OCI-LY3 (cell line): ENCODE measurements around the gene PRR35.

Experiments
- H2AFZ ChIP-seq: fragments of 200-600, 300-600 bp; shearing (Covaris generic); 2 replicates; pipeline ENCODE4 v1.6.0; 2014; ENCODE audit warnings: antibody characterized with exemption, low read depth, low read length
- H3K27ac ChIP-seq: fragments of 200-600, 300-600 bp; sonication (generic); 2 replicates; pipeline ENCODE4 v1.5.1; 2014; ENCODE audit warnings: mild to moderate bottlenecking, low read length, moderate library complexity, mixed read lengths
- H3K27me3 ChIP-seq: fragments of 200-600, 300-600 bp; sonication (generic); 2 replicates; pipeline ENCODE4 v1.6.1; 2014; ENCODE audit warnings: low read depth, low read length, mixed read lengths
- H3K36me3 ChIP-seq: fragments of 200-600, 300-600 bp; sonication (generic); replicated peaks from 2 replicates; pipeline ENCODE3; 2014; ENCODE audit warnings: low read depth, low read length, mixed read lengths
- H3K4me1 ChIP-seq: fragments of 300-600, 200-600 bp; sonication (generic); 2 replicates; pipeline ENCODE4 v1.6.1; 2014; ENCODE audit warnings: low read length, mixed read lengths
- H3K4me2 ChIP-seq: fragments of 200-600, 300-600 bp; sonication (generic); 2 replicates; pipeline ENCODE4 v1.6.1; 2014; ENCODE audit warnings: low read length, mixed read lengths
- H3K4me3 ChIP-seq: fragments of 300-600, 200-600 bp; sonication (generic); 2 replicates; pipeline ENCODE4 v1.5.1; 2014; ENCODE audit warnings: antibody characterized with exemption, mild to moderate bottlenecking, low read length, moderate library complexity
- H3K79me2 ChIP-seq: fragments of 300-600, 200-600 bp; shearing (Covaris generic); 2 replicates; pipeline ENCODE4 v1.6.1; 2014; ENCODE audit warnings: mild to moderate bottlenecking, low read length, mixed read lengths
- H3K9ac ChIP-seq: fragments of 300-600, 200-600 bp; shearing (Covaris generic); 2 replicates; pipeline ENCODE4 v1.6.0; 2014; ENCODE audit warnings: mild to moderate bottlenecking, low read length, moderate library complexity
- H3K9me3 ChIP-seq: fragments of 200-600, 300-600 bp; shearing (Covaris generic); 2 replicates; pipeline ENCODE4 v1.6.1; 2014; ENCODE audit warnings: low read length, mixed read lengths; ENCODE audit not compliant: insufficient read depth
- H4K20me1 ChIP-seq: fragments of 200-600, 300-600 bp; sonication (generic); 2 replicates; pipeline ENCODE4 v1.6.1; 2016; ENCODE audit warnings: low read length, mixed read lengths; ENCODE audit not compliant: insufficient read depth
- CTCF ChIP-seq: fragments of 200-600, 300-600 bp; sonication (generic); IDR thresholded peaks from 2 replicates; pipeline ENCODE4 v1.5.1; 2014; ENCODE audit warnings: antibody characterized with exemption, low read length, low read depth
- EZH2phosphoT487 ChIP-seq: fragments of 200-600 bp; shearing (Covaris generic); IDR thresholded peaks from 2 replicates; pipeline ENCODE4 v1.6.1; 2018; ENCODE audit warnings: antibody characterized with exemption, mixed run types, low read depth

PRR35 gene

GRCh38 chr16:561957-562938 lies 2.1 kb downstream of the PRR35 start:
- H3K9ac ChIP-seq: no peak overlapping the region

GRCh38 chr16:563072-563644 lies 3.0 kb downstream of the PRR35 start:
- Histone ChIP-seq H3K27me3 (no peaks in the 10 kb centered on the region), H3K4me2 (no peak overlapping the region), H3K36me3 (no peaks in the 10 kb centered on the region), H3K27ac (no peak overlapping the region), H3K4me1 (peaks cover 21% of the 10 kb centered on the region), H3K4me3 (no peak overlapping the region), H2AFZ (no peak overlapping the region), H4K20me1 (no peaks in the 10 kb centered on the region), H3K9ac (no peak overlapping the region), H3K79me2 (no peaks in the 10 kb centered on the region), H3K9me3 (no peaks in the 10 kb centered on the region)
- no peak for TF ChIP-seq CTCF

More at GRCh38 chr16:561957-562938, 2.1 kb downstream of the PRR35 start:
- Histone ChIP-seq H3K4me2 (no peak overlapping the region), H2AFZ (no peak overlapping the region), H3K36me3 (no peaks in the 10 kb centered on the region), H3K27ac (no peak overlapping the region), H3K79me2 (no peaks in the 10 kb centered on the region), H3K27me3 (no peaks in the 10 kb centered on the region), H3K4me1 (peaks cover 15% of the 10 kb centered on the region), H3K9me3 (no peaks in the 10 kb centered on the region), H4K20me1 (no peaks in the 10 kb centered on the region), H3K4me3 (no peak overlapping the region)
- TF ChIP-seq EZH2phosphoT487: no peak
- no peak for TF ChIP-seq CTCF

GRCh38 chr16:564690-565418 lies 4.7 kb downstream of the PRR35 start:
- no peak overlapping the region for H3K4me3 ChIP-seq
- H3K9ac ChIP-seq: no peak overlapping the region
- no peaks in the 10 kb centered on the region for H4K20me1 ChIP-seq
- H3K27ac ChIP-seq: no peak overlapping the region
- TF ChIP-seq CTCF (no peak), EZH2phosphoT487 (no peak)
- H2AFZ ChIP-seq: no peak overlapping the region
- H3K27me3 ChIP-seq: no peaks in the 10 kb centered on the region
- H3K36me3 ChIP-seq: no peaks in the 10 kb centered on the region
- peaks cover 32% of the 10 kb centered on the region for H3K4me1 ChIP-seq
- peaks cover under 1% of the 10 kb centered on the region; the same call in 1 of the 2 replicates for H3K79me2 ChIP-seq
- no peak overlapping the region for H3K4me2 ChIP-seq
- H3K9me3 ChIP-seq: no peaks in the 10 kb centered on the region
